Activated naive CD4-positive, alpha-beta T cell treated with Interleukin-2 at 50 U/mL for 16 hours (primary cell): ENCODE data around the gene KDM6A.
A peak's percentile ranks its signal among the peaks of the same experiment; 100 is the strongest.
"Not testable (repeated sequence)": the region's sequence is repeated elsewhere in the genome, so short reads cannot be mapped to it uniquely, and the experiment has no call there.

ENCODE experiments used
- DNase-seq: peaks from one replicate; pipeline ENCODE4 v3.0.0-alpha.2; 2020

Gene KDM6A

DNA sequence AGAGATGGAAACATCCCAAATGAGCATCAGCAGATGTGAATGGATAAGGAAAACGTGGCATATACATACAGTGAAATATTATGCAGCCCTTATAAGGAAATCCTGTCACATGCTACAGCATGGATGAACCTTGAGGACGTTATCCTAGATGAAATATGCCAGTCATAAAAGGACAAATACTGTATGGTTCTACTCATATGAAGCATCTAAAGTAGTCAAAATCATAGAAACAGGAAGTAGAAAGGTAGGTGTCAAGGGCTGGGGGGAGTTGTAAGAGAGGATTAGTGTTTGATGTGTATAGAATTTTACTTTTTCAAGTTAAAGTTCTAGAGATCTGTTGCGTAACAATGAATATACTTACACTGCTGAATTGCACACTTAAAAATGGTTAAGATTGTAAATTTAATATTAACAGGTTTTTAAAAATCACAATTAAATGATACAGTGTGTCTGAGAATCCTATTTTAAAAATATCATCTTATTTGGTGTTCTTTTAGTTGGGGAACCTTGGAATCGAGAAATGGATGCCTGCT, 58.5 kb downstream of the KDM6A start:
- DNase-seq: no peak

DNA sequence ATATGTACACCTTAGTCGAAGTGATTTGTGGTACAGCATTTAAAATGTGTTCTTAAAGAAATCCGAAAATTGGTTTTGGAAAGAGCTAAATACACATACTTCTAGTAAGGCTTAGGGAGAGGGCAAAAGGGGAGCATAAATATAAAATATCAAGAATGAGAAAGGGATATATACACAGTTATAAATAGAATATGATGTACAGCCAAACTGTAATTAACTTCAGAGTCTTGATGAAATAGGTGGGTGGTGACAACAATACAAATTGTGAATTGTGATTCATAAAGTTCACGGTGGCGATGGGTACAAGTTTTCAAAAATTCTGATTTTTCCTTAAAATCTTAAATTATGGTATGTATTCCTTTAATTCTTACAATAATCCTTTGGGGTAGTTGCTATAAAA, 62.2 kb downstream of the KDM6A start:
- no peak for DNase-seq

DNA sequence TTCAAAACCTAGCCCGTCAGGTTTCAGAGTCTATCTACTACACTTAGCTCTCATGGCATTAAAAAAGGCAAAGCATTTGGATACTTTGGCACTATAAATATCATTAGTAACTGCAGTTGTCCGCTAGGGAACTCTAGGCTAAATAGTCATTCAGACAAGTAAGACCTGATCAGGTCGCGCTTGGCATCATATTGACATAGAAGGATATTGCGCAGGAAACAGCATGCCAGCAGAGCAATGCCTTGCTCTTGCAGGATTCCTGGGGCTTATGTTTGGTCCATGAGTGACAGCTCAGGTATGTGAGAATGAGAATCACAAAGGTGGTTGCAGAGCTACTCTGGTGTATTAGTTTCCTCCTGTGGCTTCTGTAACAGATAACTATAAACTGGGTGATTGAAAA, 62.7 kb downstream of the KDM6A start:
- no peak for DNase-seq

DNA sequence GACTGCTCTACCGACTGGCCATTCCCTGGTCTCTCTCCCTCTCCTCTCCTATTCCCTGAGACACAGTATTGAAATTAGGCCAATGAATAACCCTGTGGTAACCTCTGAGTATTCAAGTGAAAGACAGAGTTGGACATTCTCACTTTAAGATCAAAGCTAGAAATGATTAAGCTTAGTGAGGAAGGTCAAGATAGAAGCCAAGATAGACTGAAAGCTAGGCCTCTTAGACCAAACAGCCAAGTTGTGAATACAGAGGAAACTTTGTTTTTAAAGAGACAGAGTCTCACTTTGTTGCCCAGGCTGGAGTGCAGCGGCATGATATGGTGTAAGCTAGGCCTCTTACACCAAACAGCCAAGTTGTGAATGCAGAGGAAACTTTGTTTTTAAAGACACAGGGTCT, 64.6 kb downstream of the KDM6A start:
- no peak for DNase-seq

DNA sequence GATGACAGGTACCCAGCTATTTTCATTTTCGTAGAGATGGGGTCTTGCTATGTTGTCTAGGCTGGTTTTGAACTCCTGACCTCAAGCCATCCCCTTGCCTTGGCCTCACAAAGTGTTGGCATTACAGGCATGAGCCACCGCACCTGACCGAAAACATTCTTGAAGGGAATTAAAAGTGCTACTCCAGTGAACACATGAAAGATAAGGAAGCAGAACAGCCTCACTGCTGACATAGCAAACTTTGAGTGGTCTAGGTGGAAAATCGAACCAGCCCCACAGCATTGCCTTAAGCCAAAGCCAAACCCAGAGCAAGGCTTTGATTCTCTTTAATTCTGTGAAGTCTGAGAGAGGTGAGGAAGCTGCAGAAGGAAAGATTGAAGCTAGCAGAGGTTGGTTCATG, 65.1 kb downstream of the KDM6A start:
- no peak for DNase-seq

DNA sequence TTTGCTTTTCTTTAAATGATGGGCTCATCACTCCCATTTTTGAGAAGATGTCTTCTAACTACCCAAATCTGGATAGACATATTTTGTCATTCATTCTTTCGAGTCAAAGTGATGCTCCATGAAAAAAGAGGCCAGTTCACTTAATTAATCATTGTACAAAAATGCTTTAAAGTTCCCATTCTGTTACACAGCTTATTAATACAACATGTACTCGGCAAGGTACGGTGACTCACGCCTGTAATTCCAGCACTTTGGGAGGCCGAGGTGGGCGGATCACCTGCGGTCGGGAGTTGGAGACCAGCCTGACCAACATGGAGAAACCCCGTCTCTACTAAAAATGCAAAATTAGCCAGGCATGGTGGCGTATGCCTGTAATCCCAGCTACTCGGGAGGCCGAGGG, 67.6 kb downstream of the KDM6A start:
- DNase-seq: not testable (repeated sequence)

DNA sequence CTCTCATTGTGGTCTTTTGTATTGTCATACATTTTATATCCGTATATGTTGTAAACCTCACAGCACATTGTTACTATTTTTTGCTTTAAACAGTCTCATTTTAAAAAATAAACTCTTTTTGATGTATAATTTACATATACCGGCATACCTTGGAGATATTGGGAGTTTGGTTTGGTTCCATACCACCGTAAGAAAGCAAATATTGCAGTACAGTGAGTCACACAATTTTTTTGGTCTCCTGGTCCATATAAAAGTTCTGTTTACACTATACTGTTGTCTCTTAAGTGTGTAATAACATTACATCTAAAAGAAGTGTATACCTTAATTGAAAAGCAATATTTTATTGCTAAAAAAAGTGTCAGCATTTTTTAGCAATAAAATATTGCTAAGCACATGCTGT, 70.0 kb downstream of the KDM6A start:
- no peak for DNase-seq

DNA sequence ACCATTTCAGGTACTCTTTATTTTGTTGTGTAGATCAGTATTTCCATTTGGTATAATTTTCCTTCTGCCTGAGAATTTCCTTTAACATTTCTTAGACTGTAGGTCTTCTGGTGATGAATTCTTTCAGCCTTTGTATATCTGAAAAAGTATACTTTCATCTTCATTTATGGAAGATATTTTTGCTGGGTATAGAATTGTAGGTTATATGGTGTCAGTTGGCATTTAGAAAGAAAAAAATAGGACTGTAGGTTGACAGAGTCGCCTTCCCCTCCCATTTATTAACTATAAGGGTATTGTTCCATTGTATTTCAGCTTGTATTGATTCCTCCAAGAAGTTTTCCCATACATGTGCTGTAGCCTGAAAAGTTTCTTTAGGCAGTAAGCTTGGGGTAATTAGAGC, 71.9 kb downstream of the KDM6A start:
- no peak for DNase-seq

DNA sequence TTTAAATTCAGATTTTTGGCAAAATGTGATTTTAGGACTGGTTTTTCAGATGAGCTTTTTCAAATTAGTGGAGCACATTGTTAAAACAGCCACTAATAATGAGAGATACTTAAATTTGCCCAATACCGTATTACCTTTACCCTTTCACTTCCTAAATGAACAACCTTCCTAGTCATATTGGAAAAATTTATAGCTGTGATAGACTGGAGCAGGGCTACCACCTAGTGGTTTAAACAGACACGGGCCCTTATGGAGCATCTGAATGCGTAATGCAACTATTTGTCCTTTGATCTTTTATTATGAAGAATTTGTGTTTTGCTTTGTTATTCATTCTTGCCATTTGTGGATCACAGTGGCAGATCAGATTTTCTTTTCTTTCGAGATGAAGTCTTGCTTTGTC, 72.7 kb downstream of the KDM6A start:
- DNase-seq: peak; percentile 18

DNA sequence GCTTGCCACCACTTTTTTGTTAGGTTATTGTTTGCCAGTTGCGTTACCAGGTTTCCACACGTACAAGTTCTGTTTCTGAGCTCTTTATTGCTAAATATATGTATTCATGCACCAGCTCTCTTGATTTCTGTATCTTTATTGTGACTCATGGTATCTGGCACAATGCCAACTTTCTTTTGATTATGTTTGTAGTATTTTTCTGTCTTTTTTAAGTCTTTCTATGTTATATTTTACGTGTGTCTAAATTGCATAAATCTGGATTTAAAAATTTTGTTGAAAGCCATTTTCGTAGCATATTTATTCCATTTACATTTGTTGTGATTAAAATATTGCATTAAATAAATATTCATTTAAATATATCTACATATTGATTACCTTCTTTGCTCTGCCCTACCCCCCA, 73.8 kb downstream of the KDM6A start:
- DNase-seq: no peak

DNA sequence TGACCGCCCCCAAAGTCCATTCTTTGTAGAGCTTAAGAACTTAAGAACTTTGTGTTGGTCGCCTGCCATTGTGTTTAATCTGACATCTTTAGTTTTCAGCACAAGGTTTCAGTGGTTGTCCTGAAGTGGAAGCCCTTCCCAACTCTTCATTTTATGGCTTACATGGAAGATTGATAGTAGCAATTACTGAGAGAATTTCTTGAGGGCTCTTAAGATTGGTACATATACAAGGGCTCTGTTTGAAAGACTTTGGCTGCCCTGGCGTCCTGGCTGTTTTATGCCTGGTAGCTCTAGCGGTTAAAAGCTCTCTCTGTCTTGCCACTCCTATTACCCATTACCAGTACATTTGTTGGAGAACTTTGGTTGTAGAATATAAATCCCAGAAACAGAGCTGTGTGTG, 75.0 kb downstream of the KDM6A start:
- no peak for DNase-seq

DNA sequence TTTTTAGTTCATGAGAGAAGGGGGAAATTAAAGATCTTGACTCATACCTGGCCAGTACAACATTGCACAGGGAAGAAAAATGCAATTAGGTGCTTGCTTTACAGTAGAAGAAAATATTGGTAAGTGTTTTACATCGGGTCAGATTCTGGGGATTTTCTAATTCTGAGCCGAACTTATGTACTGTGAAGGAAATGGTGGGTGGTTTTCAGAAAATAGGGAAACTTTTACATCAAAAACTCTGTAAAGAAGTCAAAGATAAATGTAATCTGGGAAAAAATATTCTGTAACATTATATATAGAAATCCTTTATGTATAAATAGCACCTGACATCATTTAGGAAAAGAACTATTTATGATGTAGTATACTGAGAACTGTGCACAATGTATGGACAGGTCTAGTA, 75.4 kb downstream of the KDM6A start:
- DNase-seq: no peak

DNA sequence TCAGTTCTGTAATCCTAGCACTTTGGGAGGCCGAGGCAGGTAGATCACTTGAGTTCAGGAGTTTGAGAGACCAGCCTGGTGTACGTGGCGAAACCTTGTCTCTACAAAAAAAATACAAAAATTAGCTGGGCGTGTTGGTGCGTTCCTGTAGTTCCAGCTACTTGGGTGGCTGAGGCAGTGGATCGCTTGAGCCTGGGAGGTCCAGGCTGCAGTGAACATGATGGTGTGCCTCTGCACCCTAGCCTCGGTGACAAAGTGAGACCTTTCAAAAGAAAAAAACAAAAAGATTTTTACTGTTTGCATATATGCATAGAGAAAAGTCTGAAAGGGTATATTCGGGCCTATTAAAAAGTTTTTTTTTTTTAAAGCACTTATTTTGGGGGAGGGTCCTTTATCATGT, 76.1 kb downstream of the KDM6A start:
- no peak for DNase-seq

DNA sequence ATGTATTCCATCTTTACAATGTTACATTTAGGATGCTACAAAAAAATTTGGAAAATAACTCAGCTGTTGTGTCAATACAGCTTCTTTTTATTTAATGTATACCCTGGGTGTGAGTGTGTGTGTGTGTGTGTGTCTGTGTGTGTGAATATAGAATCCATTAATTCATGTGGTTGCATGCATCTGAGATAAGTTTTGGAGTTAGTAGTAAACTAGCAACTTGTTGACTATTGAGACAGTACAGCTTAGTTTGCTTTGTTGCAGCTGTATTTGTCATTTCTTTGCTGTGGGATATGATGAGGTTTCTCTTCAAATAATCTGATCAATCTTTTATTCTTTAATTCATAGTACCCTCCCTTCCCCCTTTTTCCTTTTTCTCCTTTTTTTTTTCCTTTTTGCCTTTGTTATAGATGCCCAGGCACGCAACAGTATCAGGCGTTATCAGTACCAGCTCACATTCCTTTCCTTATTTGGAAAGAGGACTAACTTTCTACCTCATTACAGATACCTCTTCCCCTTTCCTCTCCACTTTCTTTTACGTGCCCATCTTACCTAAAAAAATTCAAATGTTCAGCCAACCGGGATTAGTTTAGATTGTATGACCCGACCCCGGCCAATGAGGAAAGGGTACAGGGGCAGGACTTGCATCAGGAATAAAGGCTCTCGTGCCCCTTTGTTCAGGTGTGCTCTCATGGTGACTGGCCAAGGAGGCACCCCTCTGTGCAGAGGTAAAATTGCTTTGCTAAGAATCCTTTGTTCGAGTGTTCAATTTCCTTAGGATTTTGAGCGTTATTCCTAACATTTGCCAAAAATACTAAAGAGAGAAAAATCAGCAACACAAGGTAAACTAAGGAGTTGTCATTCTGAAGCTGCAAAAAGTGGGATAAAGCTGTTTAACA, 77.7 kb downstream of the KDM6A start:
- not testable (repeated sequence) for DNase-seq

DNA sequence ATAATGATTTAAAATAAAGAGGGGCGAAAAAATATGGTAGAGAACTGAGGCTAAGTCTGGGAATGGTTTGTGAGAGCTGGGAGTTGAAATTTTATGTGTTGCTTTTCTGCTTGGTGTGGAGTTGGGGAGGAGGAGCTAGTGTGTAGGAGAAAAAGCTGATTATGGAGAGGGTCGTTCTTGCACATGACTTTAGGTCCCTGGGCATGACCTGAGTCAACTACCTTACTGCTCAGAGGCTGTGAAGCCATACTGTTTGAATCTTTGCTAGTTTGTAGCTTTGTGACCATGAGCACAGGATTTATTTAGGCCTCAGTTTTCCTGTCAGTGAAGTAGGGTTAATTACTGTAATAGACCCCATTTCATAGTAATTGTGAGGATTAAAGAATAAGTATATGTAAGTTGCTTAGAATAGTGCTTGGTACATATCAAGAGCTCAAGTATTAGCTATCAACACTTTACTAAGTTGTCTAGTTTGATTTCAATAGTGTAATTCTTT, 78.6 kb downstream of the KDM6A start:
- no peak for DNase-seq

DNA sequence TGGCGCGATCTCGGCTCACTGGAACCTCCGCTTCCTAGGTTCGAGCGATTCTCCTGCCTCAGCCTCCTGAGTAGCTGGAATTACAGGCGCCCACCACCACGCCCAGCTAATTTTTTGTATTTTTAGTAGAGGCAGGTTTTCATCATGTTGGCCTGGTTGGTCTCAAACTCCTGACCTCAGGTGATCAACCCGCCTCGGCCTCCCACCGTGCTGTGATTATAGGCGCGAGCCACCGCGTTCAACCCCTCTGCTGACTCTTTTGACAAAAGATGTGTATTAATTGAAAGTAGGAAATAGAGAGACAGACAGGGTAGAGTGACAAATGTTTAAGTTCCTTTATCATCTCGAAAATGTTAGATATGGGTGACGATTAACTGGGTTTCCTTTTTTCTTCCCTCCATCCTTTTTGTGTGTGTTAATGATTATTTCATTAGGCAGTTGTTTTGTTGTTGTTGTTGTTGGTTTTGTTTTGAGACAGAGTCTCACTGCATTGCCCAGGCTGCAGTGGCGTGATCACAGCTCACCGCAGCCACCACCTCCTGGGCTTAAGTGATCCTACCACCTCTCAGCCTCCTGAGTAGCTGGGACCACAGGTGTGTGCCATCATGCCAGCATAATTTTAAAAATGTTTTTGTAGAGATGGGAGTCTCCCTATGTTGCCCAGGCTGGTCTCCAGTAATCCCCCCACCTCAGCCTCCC, 79.5 kb downstream of the KDM6A start:
- no peak for DNase-seq

DNA sequence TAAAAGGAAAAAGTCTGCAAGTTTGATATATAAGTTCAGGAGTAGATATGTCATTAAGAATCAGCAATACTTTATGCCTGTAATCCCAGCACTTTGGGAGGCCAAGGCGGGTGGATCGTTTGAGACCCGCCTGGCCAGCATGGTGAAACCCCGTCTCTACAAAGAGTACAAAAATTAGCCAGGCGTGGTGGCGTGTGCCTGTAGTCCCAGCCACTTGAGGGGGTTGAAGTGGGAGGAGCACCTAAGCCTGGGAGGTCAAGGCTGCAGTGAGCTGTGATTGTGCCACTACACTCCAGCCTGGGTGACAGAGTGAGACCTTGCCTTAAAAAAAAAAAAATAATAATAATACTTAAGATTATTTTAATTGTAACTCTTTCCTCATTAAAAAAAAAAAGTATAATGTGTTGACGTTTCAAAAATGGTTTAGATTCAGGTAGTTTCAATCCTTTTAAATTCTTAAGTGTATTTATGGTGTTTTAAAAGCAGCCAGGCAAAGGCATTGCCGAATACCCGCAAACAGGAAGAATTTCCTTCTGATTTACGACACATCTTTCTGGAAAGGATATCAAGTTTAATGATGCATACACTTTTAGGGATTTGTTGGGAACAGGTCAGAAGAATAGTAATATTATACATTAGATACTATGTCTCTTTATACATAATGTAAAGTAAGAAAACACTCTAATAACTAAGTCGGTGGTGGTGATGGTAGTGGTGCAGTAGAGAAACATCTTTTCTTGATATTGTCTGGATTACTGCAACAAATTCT, 80.9 kb downstream of the KDM6A start:
- no peak for DNase-seq

DNA sequence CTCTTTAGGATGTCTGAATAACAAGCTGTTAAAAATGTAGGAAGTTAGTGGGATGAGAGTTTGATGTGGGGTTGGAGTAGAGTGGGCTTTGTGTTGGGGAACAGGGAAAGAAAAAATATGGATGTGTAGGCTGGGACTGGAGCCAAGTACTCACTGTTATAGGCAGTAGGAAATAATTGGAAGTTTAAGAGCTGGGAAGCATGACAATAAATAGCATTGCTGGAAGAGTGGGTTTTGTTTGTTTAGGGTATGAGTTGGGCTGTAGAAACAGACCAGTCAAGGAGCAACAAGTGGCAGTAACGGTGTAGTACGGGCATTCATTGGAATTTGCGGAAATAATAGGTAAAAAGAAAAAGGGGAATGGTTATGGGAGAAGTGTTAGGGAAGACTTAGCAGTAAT, 81.6 kb downstream of the KDM6A start:
- no peak for DNase-seq

DNA sequence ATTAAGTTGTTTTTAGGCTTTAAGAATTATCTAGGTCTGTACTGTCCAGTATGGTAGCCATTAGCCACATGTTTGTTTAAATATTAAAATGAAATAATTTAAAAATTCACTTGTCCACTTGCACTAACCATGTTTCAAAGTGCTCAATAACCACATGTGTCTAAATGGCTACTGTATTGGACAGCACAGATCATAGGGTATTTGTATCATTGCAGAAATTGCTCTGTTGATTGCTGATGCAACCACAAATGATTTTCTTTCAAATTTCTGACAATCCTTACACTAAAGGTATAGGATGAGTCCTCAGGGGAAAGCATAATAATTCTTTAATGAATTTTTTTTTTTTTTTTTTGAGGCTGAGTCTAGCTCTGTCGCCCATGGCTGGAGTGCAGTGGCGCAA, 84.9 kb downstream of the KDM6A start:
- no peak for DNase-seq

DNA sequence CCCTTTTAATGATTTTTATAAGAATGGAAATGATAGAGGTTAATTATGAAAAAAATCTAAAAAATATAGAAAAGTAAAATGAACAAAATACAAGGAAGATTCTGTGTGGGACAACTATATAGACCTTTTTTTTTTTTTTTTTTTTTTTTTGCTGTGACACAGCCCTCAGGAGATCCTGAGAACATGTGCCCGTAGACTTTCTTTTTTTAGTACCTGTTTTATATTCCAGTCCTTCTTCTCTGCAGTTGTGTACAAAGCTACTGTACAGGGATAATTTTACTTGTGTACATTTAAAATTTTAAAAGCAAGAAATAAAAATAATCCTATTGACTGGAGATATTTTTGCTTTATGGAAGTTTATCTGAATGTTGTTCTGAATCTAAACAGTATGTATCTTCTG, 85.5 kb downstream of the KDM6A start:
- no peak for DNase-seq

DNA sequence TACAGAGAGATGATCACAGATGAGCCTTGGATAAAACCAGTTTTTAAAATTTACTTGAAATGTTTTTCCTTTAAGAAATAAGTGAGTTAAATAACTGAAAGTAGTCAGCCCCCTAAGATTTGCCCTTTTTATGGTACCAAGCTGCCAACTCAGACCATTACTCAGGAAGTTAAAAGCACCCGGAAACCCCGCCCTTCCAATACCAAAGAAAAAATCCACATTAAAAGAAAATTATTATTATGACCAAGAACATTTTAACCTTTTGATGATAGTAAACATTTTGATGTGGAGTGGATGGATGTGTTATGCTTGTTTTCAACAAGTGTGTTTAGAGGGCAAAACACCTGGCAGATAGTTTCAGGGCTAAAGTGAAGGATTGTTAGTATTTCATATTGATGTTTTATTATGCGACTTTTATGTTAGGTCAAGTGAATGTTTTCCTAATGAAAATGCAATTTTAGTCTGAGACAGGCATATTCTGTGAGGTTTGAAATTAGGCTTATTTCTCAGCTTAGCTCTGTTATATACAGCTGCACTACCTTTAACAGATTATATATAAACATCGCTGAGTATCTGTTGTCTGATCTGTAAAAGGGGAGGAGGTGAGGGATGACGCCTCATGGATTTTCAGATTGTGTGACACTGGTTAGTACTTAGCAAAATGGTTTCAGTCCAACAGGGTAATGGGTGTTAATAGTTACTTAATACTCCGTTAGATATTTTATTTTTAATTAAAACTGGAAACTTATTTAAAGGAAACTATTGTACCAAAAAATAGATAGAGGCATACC, 89.0 kb downstream of the KDM6A start:
- no peak for DNase-seq

DNA sequence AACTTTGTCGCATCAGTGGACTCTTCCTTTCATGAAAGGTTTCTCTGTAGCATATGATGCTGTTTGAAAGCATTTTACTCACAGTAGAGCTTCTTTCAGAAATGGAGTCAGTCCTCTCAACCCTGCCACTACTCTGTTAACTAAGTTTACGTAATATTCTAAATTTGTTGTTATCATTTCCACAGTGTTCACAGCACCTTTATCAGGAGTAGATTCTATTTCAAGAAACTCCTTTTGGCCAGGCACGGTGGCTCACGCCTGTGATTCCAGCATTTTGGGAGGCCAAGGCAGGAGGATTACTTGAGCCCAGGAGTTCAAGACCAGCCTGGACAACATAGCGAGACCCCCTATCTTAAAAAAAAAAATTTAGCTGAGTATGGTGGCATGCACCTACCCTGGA, 90.0 kb downstream of the KDM6A start:
- DNase-seq: no peak
